ENCODE results near the gene PPL.
"Not testable (repeated sequence)": the region's sequence is repeated elsewhere in the genome, so short reads cannot be mapped to it uniquely, and the experiment has no call there.

PPL gene

DNA sequence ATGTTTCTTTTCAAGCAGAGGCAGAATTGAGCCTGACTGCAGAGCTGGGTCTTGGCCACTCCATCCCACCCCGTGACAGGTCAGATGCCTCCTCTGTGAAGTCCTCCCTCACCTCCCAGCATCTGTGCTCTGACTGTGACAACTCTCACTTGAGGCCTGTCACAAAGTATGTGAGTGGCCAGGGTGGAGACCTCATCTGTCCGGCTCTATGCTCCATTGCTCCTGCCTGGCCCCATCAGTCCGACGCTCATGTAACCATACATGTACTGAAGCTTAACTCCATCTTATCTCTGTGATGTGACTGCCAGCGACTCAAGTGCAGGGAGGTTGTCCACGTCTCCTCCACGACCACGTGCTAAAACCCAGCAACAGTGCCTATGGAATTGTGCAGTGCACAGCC, 3.5 kb downstream of the PPL start:
- DNase-seq, result no peak

DNA sequence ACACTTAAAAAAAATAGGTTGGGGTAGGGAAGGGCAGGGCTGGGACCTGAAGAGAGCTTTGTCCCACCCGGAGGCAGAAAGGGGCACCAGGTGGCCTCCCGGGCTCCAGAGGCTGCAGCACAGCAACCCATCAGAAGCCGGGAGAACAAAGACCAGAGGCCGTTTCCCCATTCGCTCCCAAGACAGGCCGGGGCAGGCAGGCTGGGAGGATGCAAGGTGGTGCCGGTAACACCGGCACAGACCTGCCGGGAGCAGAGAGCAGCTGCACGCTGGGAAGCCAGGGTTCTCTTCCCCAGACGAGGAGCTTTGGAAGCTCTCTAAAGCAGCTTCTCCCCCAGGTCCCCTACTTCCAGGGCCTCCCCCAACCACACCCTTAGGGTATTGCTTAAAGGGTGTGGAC, 5.6 kb downstream of the PPL start:
- DNase-seq, result no peak

DNA sequence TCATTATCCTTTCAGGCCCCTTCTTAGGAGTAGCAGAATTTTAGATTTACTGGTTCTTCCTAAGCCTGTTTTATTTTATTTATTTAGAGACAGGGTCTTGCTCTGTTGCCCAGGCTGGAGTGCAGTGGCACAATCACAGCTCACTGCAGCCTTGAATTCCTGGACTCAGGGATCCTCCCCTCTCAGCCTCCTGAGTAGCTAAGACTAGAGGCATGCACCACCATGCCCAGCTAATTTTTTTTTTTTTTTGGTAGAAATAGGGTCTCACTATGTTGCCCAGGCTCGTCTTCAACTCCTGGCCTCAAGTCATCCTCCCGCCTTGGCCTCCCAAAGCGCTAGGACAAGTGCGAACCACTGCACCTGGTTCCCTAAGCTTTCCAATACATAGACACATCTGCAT, 7.3 kb downstream of the PPL start:
- not testable (repeated sequence) for DNase-seq

DNA sequence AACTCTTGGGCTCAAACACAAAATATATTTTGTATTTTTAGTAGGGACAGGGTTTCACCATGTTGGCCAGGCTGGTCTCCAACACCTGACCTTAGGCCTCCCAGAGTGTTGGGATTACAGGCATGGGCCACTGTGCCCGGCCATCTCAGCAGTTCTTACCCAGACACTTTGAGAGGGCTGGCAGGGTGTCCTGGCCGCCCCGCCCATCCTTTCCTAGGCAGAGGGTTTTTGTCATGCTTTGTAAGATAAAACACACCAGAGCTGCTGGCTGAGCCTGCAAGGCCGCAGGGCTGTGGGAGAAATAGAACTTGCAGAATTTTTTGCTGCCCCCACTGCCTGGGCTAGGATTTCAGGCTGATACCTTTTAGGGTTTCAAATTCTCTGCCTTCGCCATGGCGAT, 8.7 kb downstream of the PPL start:
- no peak for DNase-seq

DNA sequence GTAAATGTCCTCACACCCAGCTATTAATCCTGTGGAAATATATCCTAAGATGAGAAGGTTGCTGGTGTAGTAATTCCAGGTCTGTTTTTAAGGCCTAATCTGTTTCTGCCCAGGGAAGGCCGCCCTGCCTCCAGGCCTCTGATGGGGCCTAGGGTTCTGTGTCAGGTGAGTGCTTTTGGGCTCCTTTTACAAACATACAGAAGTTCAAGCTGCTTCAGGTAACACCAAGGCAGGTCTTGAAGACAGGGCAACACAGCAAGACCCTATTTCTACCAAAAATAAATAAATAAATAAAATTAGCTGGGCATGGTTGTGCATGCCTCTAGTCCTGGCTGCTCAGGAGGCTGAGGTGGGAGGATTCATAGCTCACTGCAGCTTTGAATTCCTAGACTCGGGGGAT, 9.3 kb downstream of the PPL start:
- DNase-seq, result no peak

DNA sequence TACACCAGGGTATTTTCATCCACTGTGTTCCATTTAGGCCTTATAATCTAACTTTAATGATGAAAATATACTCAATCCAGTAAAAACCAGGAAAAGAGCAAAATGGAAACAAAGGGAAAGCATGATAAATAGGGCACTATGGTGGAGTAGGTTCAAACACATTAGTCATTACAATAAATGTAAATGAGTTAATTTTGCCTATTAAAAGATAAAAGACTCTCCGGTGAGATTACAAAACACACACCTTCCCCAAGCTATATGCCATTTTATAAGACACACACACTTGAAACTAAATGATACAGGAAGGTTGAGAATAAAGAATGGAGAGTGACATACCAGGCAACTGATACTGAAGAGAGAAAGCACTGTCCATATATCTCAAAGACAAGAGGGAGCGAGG, 10.0 kb downstream of the PPL start:
- no peak for DNase-seq

DNA sequence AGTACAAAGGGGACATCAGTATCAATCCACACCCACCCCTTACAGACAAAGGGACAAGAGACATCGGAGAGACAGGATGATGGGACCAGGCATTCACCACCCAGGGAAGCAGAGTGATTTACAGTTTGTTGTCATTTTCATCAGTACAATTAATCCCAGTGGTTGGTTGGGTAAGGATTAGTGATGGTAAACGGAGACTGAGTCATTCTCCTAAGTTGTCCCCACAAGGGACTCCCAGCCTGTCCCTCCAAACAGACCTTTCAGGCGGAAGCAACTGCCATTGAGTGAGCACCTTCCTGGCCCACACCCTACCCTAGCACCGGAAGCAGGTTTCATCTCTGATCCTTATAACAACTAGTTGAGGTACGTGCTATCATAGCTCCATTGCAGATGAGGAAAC, 11.2 kb downstream of the PPL start:
- DNase-seq, result no peak

DNA sequence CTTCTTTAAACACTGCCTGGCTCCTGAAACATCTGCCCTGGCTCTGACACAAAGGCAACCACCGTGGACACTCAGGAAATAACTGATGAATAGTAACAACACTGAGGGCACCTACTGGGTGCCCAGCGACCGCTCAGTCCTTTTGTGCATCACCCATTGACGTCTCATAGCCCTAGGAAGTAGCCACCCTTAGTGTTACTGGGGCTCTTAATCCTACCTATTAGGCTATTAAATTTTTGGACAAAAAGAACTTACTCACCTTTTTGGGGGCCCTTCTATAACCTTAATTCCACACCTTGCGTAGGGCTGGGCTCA, 11.7 kb downstream of the PPL start:
- no peak for DNase-seq

DNA sequence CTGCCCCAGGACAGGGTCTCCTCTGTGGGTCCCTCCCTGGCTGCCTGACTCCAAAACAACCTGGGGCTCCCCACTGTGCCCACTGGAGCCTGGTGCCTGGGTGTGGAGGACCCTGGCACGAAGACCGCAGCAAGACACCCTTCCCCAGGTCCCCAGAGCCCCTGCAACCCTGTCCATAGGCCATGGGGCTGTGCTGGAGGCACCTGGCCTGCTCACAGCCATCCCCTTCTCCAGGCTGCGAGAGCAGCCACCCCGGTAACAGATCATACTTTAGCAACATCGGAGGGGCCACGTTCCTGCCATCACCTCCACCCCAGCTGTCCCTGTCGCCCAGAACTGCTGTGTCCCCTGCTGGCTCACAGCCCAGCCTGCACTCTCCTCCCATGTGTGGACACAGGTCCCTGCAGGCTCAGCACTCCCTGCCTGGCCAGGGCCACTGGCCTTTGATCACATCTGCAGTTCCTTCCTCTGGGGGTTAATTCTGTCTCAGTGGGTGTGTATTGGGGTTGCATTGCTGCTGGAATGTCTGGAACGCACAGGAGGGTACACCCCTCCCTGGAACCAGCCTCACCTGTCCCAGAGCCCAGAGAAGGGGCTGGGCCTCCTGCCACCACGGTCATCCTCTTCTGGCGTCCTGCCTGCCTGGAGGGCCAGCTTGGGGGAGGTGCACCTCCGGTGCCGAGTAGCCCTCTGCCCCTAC, 12.2 kb downstream of the PPL start:
- no peak for DNase-seq

DNA sequence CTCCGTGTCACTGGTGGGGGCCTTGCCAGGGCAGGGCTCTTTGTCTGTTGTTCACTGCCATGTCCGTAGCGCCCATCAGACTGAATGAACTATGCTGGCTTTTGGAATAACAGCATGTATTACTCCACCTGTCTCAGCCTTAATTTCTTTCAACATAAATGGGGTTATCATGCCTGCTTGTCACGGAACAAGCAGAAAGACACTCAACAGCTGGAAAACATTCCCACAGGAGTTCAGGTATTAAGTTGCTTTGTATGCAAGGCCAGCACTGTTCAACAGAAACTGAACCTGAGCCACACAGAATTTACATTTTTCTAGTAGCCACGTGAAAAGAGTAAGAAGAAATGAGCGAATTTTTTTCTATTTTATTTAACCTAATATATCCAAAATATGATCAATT, 13.1 kb downstream of the PPL start:
- no peak for DNase-seq

DNA sequence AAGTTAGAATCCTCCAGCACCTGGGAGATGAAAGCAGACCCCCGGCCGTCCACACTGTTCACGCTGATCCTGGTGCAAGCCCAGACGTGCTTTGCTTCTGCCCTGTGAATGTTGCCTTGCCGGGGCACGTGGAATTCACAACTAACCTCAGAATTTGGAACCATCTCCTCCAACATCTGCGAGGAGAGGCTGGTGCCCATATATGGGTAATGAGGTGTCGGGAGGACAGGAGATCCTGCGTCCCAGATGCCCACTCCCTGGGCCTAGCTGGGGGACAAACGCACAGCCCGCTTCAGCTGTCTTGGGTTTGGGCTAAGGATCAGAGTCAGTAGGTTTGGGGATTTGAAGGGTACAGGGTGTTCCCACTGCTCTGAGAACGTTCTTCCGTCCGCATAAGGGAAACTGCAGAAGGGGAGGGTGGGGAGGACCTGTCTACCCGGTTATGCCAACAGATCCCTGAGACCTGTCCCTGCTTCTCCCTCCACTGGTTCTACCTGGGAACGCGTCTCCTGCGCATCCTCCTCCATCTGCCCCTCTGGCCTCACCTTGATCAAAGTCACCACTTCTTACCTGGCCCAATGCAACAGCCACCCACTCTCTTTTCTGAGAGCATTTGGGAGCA, 14.1 kb downstream of the PPL start:
- no peak for DNase-seq

DNA sequence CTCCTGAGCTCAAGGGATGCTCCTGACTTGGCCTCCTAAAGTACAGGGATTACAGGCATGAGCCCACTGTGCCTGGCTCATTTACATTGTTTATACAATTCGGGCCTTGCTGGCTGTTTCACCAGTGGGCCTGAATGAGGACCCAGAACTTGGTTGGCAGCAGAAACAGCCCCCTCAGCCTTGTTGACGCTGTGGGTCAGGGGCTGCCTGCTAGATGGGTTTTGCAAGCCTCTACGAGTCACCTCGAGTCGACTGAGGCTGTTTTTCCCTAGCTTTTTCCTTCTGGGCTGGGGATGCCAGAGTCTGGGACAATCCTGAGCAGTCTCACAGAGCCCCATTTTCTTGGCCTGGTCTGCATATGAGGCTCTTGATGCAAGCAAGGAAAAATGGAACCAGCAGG, 16.1 kb downstream of the PPL start:
- DNase-seq, result no peak

DNA sequence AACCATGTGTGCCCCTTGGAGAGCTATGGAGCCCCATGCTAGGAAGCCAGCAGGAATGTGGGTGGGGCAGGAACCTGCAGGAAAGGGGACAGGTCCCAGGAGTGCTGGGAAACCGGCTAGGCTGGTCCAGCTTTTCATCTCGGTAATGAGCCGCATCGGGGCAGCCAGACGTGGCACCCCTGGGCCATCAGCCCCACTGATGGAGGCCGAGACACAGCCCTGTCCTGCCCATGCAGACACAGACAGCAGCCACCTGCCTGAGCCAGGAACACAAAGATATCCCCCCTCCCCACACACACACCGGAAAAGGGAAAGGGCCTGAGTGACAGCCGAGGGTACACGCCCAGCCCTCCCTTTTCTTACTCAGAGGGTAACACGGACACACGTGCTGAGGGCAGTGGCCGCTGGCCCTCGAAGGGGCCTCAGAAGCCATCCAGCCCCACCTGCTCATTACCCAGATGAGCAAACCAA, 18.1 kb downstream of the PPL start:
- no peak for DNase-seq

DNA sequence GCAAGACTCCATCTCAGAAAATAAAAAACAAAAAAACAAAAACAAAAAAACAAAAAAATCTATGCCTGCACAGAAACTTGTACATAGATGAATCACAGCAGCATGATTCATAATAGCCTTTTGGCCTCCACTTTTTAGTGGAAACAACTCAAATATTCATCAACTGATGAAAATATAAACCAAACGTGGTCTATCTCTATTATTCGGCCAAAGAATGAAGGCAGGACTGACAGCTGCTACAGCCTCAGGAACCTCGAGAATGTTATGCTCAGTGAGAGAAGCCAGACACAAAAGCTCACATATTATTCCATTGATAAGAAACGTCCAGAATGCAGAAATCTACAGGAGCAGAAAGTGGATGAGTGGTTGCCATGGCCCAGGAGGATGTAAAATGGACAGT, 19.8 kb downstream of the PPL start:
- no peak for DNase-seq

DNA sequence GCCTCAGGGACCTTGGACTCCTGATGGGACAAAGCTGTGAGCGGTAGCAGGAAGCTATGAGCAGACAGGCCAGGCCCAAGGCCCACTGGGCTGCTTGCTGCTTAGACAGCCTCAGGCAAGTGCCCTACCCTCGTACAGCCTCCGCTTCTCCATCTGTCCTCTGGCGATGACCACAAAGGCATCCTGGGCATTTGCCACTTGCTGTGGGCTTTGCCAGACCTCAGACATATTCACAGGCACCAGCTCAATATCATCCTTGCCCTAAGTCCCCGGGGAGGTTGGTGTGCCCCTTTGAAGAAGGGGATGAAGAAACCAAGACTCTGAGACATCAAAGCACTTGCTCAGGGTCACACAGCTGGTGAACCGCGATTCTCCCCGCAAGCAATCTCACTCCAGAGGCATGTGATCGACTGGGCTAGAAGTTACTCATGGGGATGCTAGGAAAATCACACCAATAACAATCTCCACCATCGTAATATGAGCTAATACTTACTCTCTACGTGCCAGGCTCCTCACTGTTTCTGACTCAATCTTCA, 21.7 kb downstream of the PPL start:
- no peak for DNase-seq

DNA sequence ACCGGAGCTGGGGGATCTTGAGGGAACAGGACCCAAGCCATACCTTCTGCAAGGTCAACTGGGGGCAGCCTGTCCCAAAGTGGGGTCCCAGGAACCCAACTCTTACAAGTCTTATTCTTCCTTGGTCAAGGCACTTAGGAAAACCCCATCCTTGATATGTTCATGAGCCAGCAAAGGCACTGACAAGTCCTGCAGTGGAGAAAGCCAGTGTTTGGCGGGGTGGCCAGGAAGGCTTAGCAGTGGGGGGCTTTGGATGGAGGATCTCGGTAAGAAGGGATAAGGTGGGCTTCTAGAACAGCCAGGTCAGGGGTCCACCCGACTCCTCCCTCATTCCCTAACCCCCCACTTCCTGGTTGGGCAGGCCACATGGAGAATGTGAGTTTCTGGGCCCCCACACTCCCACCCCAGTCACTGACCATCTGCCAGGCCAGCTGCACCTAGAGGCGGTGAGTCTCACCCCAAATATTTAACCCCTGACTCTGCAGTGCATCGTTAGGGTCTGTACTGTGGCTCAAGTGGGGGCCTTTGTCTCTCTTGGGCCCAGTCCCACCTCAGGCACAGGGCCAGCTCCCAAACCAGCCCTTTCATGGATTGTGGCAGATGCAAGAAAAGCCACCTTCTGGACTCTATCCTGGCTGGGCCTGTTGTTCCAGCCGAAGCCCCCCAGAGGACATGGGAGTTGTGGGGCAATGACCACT, 22.3 kb downstream of the PPL start:
- DNase-seq, result no peak

DNA sequence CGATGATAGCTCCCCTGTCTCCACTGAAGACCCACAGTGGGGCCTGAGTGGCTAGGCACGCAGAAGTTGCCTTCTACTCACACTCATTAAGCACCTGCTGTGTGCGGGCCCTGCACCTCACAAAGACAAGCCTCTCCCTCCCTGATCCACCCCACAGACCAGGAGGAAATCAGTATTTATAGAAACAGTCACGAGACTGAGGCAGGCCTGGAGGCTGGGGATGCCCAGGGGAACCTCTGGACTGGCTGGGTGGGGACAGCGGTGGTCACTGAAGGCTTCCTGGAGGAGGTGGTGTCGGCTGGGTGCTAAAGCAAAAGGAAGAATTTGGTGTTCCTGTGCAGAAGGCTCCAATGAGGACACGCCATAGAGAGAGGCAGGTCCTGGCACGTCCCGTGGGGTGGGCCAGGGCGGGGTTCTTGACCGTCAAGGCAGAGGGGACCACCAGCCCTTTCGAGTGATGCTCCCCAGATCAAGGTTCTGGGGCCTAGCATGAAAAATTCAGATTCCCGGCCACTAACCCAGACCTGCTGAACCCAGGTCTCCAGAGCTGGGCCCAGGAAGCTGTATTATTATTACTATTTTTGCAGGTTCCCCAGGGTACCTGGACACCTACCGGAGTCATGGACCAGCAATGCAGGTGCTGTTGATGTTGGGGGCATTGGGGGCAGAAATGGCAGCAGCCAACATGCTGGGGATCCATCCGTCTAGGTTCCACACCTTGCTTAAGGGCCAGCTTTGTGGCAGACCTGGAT, 23.0 kb downstream of the PPL start:
- DNase-seq, result no peak

DNA sequence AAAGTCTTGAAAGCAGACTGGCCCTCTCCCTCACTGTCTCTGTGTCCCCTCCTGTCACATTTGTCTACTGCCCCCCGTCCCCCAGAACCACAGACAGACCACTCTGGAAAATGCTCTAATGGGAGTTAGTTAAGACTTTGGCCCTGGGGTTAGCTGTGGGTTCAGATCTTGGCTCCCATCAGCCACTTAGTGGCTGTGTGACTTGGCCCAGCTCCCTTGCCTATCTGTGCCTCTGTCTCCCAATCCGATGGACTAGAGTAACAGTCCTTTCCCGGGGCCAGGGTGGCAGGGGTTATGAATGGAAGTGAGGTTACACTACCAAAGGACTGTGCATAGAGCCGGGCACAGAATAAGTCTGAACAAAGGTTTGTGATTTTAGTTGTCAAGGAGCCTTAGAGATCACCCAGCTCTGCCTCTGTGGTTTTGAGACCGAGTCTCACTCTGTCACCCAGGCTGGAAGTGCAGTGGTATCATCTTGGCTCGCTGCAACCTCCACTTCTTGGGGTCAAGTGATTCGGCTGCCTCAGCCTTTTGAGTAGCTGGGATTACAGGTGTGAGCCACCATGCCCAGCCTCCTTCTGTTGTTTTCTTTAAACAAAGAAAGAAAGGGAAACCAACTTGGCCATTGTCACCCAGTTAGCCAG, 23.7 kb downstream of the PPL start:
- no peak for DNase-seq

DNA sequence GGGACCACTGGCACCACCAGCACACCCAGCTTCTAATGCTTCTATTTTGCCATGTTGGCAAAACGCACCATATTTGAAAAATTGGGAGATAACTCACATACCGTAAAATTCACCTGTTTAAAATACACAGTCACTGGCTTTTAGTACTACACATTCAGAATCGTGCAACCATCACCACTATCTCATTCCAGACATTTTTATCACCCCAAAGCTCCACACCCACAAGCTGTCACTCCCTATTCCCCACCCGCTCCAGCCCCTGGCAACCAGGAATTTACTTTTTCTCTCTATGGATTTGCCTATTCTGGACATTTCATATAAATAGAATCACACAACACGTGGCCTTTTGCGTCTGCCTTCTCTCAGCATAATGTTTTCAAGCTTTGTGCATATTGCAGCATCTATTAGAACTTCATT, 25.0 kb downstream of the PPL start:
- no peak for DNase-seq

DNA sequence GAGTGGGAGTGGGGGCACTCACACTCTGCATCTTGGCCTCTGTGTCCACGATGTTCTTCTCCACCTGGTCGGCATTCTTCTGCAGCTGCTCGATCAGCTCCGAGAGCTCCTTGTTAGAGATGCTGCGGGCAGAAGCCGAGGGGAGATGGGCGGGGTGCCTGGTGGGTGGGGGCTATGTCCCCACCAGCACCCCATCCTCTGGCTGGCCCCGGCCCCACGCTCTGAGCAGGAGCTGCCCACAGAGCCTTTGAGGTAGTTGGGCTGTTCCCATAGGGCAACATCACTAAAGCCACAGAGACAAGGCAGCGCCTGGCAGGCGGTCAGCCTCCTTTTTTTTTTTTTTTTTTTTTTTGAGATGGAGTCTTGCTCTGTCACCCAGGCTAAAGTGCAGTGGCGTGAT, 26.1 kb downstream of the PPL start:
- no peak for DNase-seq

DNA sequence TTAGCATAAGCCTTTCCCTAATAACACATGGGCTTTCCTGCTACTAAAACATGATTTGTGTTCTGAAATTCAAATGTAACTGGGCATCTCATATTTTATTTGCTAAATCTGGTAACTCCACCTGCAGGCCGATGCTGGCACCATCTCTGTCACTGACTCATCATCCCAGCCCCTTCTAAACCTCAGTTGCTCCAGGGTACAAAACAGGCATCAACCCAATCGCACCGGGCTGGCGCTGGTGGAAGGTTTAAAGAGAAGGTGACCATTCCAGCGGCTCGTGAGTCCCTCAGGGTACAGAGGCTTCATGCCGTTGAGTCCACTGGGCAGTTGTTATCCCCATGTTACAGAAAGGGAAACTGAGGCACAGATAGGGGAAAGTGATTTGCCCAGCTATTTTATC, 27.1 kb downstream of the PPL start:
- DNase-seq, result no peak

DNA sequence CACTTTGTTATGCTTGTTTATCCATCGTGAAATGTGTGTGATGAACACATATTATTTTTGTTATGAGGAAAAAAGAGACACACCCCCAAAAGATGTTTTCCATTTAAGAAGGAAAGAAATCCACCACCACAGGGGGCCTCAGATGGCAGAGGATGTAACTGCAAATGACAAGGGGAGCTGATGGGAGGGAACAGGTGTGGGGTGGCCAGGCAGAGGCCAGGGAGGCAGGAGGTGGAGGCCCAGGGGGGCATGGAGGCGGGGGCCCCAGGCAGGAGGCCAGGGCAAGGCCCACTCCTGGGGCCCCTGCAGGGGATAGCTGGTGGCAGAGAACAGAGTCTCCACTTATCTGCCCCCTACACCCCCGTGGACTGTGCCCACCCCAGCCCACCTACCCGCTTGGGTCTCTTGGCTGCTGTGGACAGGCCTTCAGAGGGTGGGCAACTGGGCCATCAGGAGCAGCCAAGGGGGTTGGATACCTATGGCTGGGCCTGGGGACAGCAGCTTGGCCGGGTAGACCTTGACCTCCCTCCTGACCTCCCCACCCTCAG, 28.0 kb downstream of the PPL start:
- no peak for DNase-seq

All from DMS153 (cell line).